HG02943 (cell line): ENCODE data around the gene APOC1.

Experiments
- ATAC-seq: cut with Tn5 transposase; IDR thresholded peaks from one replicate; pipeline ENCODE4 v1.9.1; 2021; ENCODE audit warnings: mild to moderate bottlenecking, low read depth, moderate library complexity; ENCODE audit not compliant: unreplicated experiment

APOC1 gene

GRCh38 chr19:44954278-44954648 lies 39.9 kb downstream of the APOC1 start:
- no peak for ATAC-seq

- ATAC-seq: peak; percentile 81
Measured at GRCh38 chr19:44954649-44955504, 40.5 kb downstream of the APOC1 start, which contains the start of gene CLPTM1. CLPTM1 (plus strand) TSS chr19:44955380; CDS start chr19:44955396, 16 bp downstream.

- ATAC-seq: peak; percentile 13
Measured at GRCh38 chr19:44955505-44956439, 41.4 kb downstream of the APOC1 start.

- ATAC-seq: no peak
Measured at GRCh38 chr19:44957526-44957925, 43.1 kb downstream of the APOC1 start.

- no peak for ATAC-seq
Measured at GRCh38 chr19:44958090-44958489, 43.7 kb downstream of the APOC1 start.

- ATAC-seq: no peak
Measured at GRCh38 chr19:44959691-44960090, 45.3 kb downstream of the APOC1 start.

GRCh38 chr19:44960906-44961728 lies 46.7 kb downstream of the APOC1 start:
- no peak for ATAC-seq

GRCh38 chr19:44961821-44962220 lies 47.4 kb downstream of the APOC1 start:
- ATAC-seq: no peak

- no peak for ATAC-seq
Measured at GRCh38 chr19:44968118-44968517, 53.7 kb downstream of the APOC1 start.

GRCh38 chr19:44968670-44969069 lies 54.3 kb downstream of the APOC1 start:
- ATAC-seq: no peak
